ENCODE data around the gene SKAP2.

- TF ChIP-seq EZH2 (IDR thresholded peaks at IDR 0.05; ENCODE audit: low read depth, unreplicated experiment) (no peak), STAT1 (IDR thresholded peaks at IDR 0.05; ENCODE audit: unreplicated experiment) (no peak), CTCF (conservative IDR thresholded peaks at IDR 0.05; ENCODE audit: low read depth in 2 of 2) (no peak), POLR2AphosphoS5 (IDR thresholded peaks at IDR 0.05; ENCODE audit: low read depth) (no peak), JUNB (IDR thresholded peaks at IDR 0.05; ENCODE audit: unreplicated experiment) (no peak)
- TF ChIP-seq, protein P1, sequence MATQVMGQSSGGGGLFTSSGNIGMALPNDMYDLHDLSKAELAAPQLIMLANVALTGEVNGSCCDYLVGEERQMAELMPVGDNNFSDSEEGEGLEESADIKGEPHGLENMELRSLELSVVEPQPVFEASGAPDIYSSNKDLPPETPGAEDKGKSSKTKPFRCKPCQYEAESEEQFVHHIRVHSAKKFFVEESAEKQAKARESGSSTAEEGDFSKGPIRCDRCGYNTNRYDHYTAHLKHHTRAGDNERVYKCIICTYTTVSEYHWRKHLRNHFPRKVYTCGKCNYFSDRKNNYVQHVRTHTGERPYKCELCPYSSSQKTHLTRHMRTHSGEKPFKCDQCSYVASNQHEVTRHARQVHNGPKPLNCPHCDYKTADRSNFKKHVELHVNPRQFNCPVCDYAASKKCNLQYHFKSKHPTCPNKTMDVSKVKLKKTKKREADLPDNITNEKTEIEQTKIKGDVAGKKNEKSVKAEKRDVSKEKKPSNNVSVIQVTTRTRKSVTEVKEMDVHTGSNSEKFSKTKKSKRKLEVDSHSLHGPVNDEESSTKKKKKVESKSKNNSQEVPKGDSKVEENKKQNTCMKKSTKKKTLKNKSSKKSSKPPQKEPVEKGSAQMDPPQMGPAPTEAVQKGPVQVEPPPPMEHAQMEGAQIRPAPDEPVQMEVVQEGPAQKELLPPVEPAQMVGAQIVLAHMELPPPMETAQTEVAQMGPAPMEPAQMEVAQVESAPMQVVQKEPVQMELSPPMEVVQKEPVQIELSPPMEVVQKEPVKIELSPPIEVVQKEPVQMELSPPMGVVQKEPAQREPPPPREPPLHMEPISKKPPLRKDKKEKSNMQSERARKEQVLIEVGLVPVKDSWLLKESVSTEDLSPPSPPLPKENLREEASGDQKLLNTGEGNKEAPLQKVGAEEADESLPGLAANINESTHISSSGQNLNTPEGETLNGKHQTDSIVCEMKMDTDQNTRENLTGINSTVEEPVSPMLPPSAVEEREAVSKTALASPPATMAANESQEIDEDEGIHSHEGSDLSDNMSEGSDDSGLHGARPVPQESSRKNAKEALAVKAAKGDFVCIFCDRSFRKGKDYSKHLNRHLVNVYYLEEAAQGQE (IDR thresholded peaks at IDR 0.05; ENCODE audit: unreplicated experiment), result no peak
Measured at GRCh38 chr7:26698806-26699205, 165.6 kb downstream of the SKAP2 start.

All from GM23338 (cell line).